ENCODE data around the gene NOS1AP. TPM values are rescaled to one million over a fixed set of nuclear protein-coding genes. Genes with fewer than 3 reads are reported as not detected.

Gene NOS1AP
- total RNA-seq, 1 experiment from 2014 or later = 5.3 TPM

- RAD21 ChIA-PET (ENCODE audit: low non-redundant PET in 1 of 2, low total read pairs in 2 of 2, uncharacterized antibody in 2 of 2, unreplicated experiment in 2 of 2) = no interaction called here
These were observed 314.6 kb downstream of the NOS1AP start for GRCh38 chr1:162384116-162384515.

DNA sequence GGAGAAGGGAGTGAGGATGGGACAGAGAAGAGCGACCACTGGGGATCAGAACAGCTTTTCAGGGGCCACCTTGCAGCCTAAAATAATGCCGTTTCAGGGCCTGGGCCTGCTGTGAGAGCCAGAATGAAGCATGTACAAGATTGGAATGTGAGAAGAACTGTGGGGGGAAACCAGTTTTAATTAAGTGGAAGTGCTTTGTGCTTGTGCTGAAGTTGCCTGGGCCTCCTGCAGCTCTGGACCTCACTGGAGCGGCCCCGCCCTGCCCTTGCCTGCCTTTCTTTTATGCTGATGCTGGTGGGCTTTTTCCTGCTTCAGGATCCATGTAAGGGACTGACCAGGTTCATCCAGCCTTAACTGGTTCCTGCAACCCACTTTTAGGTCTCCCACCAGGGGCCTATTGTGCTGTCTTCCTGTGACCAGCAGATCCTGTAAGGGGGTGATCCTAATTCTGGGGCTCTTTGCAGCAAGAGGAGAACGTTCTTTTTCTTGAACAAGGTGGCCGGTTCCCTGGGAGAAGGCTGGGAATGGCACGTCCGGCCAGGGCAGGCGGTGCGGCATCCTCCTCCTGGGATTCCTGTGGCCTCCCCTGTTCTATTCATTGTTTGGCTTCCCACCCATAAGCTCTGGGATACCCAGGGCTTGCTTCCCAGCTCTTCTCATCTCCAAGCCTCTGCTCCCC is 315.2 kb downstream of the NOS1AP start:
- no peaks in the 10 kb centered on the region for H3K79me2 ChIP-seq (ENCODE audit: insufficient read depth, low read length)
- no peak overlapping the region for H3K4me2 ChIP-seq (ENCODE audit: low read length)
- DNase-seq (ENCODE audit: low read depth, low spot score) (no peak), ATAC-seq (no peak)
- no peaks in the 10 kb centered on the region for H3K36me3 ChIP-seq (ENCODE audit: control insufficient read depth in 1 of 2, insufficient read depth in 2 of 2, low read length in 2 of 2)
- no peak overlapping the region for H3K9ac ChIP-seq (ENCODE audit: low read length)
- ChIA-PET POLR2A (no interaction called here), RAD21 (ENCODE audit: low non-redundant PET in 1 of 2, low total read pairs in 2 of 2, uncharacterized antibody in 2 of 2, unreplicated experiment in 2 of 2) (no interaction called here), CTCF (no interaction called here)
- H3K9me3 ChIP-seq (ENCODE audit: control insufficient read depth in 1 of 2, insufficient read depth in 1 of 2, low read depth in 1 of 2, low read length in 2 of 2) = no peaks in the 10 kb centered on the region
- H2AFZ ChIP-seq (ENCODE audit: low read depth, low read length, poor library complexity, severe bottlenecking) = no peak overlapping the region
- H3K4me1 ChIP-seq (ENCODE audit: control insufficient read depth in 1 of 2, insufficient read depth in 2 of 2, low read length in 2 of 2) = peaks cover 23 to 30% of the 10 kb centered on the region in 2 experiments
- no peak overlapping the region for H3K4me3 ChIP-seq (replicated peaks in 1 of 2; ENCODE audit: low read depth in 1 of 2, low read length in 2 of 2)
- TF ChIP-seq ZBTB33 (IDR thresholded peaks at IDR 0.05; ENCODE audit: extremely low read depth, insufficient replicate concordance, low read length) (no peak), EZH2phosphoT487 (IDR thresholded peaks at IDR 0.05; ENCODE audit: borderline replicate concordance) (no peak), SRF (IDR thresholded peaks at IDR 0.05; ENCODE audit: low read depth) (no peak)
- no peaks in the 10 kb centered on the region for H3K9me2 ChIP-seq (ENCODE audit: insufficient read depth)
- no peaks in the 10 kb centered on the region for H3K27me3 ChIP-seq (ENCODE audit: insufficient read depth, low read length)
- intact Hi-C loops (cut with micrococcal nuclease) = no loop called here
- H4K20me1 ChIP-seq (ENCODE audit: insufficient read depth) = no peaks in the 10 kb centered on the region
- no TSS peak for BruUV-seq (replicated peaks)
- no peak overlapping the region for H3K27ac ChIP-seq (ENCODE audit: low read depth, low read length)

More at GRCh38 chr1:162384116-162384515, 314.6 kb downstream of the NOS1AP start:
- H2AFZ ChIP-seq (ENCODE audit: low read depth, low read length, poor library complexity, severe bottlenecking) = no peak overlapping the region
- H3K4me3 ChIP-seq (replicated peaks in 1 of 2; ENCODE audit: low read depth in 1 of 2, low read length in 2 of 2) = no peak overlapping the region
- no peaks in the 10 kb centered on the region for H3K79me2 ChIP-seq (ENCODE audit: insufficient read depth, low read length)
- no peaks in the 10 kb centered on the region for H3K27me3 ChIP-seq (ENCODE audit: insufficient read depth, low read length)
- TF ChIP-seq EGR1 (IDR thresholded peaks at IDR 0.05; ENCODE audit: low read depth) (no peak), POLR2AphosphoS5 (IDR thresholded peaks at IDR 0.05; ENCODE audit: low read depth, low read length) (no peak), ZFX (IDR thresholded peaks at IDR 0.05) (no peak), YY1 (IDR thresholded peaks at IDR 0.05; ENCODE audit: extremely low read depth, insufficient replicate concordance, low read depth, low read length) (no peak), SRF (IDR thresholded peaks at IDR 0.05; ENCODE audit: low read depth) (no peak), EZH2phosphoT487 (IDR thresholded peaks at IDR 0.05; ENCODE audit: borderline replicate concordance) (no peak), ELF1 (IDR thresholded peaks at IDR 0.05; ENCODE audit: borderline replicate concordance, low read depth) (no peak), JUND (IDR thresholded peaks at IDR 0.05) (no peak), SP1 (IDR thresholded peaks at IDR 0.05; ENCODE audit: low read depth) (no peak)
- TF ChIP-seq, protein P1, sequence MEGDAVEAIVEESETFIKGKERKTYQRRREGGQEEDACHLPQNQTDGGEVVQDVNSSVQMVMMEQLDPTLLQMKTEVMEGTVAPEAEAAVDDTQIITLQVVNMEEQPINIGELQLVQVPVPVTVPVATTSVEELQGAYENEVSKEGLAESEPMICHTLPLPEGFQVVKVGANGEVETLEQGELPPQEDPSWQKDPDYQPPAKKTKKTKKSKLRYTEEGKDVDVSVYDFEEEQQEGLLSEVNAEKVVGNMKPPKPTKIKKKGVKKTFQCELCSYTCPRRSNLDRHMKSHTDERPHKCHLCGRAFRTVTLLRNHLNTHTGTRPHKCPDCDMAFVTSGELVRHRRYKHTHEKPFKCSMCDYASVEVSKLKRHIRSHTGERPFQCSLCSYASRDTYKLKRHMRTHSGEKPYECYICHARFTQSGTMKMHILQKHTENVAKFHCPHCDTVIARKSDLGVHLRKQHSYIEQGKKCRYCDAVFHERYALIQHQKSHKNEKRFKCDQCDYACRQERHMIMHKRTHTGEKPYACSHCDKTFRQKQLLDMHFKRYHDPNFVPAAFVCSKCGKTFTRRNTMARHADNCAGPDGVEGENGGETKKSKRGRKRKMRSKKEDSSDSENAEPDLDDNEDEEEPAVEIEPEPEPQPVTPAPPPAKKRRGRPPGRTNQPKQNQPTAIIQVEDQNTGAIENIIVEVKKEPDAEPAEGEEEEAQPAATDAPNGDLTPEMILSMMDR (IDR thresholded peaks at IDR 0.05 in 2 of 3, conservative IDR thresholded peaks at IDR 0.05 in 1 of 3; ENCODE audit: borderline replicate concordance in 1 of 3, insufficient read depth in 1 of 3, low read depth in 2 of 3, low read length in 2 of 3) = no peak
- H4K20me1 ChIP-seq (ENCODE audit: insufficient read depth) = no peaks in the 10 kb centered on the region
- no peaks in the 10 kb centered on the region for H3K9me3 ChIP-seq (ENCODE audit: control insufficient read depth in 1 of 2, insufficient read depth in 1 of 2, low read depth in 1 of 2, low read length in 2 of 2)
- H3K27ac ChIP-seq (ENCODE audit: low read depth, low read length) = no peak overlapping the region
- H3K4me1 ChIP-seq (ENCODE audit: control insufficient read depth in 1 of 2, insufficient read depth in 2 of 2, low read length in 2 of 2) = peaks cover 23 to 30% of the 10 kb centered on the region in 2 experiments
- ATAC-seq = no peak
- ChIA-PET POLR2A (no interaction called here), CTCF (no interaction called here)
- no peaks in the 10 kb centered on the region for H3K36me3 ChIP-seq (ENCODE audit: control insufficient read depth in 1 of 2, insufficient read depth in 2 of 2, low read length in 2 of 2)
- BruUV-seq (replicated peaks) = no TSS peak
- H3K9me2 ChIP-seq (ENCODE audit: insufficient read depth) = no peaks in the 10 kb centered on the region
- H3K9ac ChIP-seq (ENCODE audit: low read length) = no peak overlapping the region
- no peak for DNase-seq (ENCODE audit: low read depth, low spot score)
- H3K4me2 ChIP-seq (ENCODE audit: low read length) = no peak overlapping the region
- intact Hi-C loops (cut with micrococcal nuclease) = no loop called here
